ENCODE data around the gene NTNG2.

- no peak for TF ChIP-seq SIN3A (IDR thresholded peaks at IDR 0.05; ENCODE audit: borderline replicate concordance, insufficient read depth, low read length)
- no peak for TF ChIP-seq POLR2AphosphoS5 (IDR thresholded peaks at IDR 0.05; ENCODE audit: low read depth, low read length)
- TF ChIP-seq TAF1 (IDR thresholded peaks at IDR 0.05; ENCODE audit: borderline replicate concordance, insufficient read depth, low read length), result no peak
- TF ChIP-seq, protein P1, sequence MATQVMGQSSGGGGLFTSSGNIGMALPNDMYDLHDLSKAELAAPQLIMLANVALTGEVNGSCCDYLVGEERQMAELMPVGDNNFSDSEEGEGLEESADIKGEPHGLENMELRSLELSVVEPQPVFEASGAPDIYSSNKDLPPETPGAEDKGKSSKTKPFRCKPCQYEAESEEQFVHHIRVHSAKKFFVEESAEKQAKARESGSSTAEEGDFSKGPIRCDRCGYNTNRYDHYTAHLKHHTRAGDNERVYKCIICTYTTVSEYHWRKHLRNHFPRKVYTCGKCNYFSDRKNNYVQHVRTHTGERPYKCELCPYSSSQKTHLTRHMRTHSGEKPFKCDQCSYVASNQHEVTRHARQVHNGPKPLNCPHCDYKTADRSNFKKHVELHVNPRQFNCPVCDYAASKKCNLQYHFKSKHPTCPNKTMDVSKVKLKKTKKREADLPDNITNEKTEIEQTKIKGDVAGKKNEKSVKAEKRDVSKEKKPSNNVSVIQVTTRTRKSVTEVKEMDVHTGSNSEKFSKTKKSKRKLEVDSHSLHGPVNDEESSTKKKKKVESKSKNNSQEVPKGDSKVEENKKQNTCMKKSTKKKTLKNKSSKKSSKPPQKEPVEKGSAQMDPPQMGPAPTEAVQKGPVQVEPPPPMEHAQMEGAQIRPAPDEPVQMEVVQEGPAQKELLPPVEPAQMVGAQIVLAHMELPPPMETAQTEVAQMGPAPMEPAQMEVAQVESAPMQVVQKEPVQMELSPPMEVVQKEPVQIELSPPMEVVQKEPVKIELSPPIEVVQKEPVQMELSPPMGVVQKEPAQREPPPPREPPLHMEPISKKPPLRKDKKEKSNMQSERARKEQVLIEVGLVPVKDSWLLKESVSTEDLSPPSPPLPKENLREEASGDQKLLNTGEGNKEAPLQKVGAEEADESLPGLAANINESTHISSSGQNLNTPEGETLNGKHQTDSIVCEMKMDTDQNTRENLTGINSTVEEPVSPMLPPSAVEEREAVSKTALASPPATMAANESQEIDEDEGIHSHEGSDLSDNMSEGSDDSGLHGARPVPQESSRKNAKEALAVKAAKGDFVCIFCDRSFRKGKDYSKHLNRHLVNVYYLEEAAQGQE (IDR thresholded peaks at IDR 0.05; ENCODE audit: insufficient read depth in 1 of 2, low read depth in 2 of 2, low read length in 2 of 2), result no peak
Measured at GRCh38 chr9:132187121-132187620, 25.3 kb downstream of the NTNG2 start.
